Breast epithelium (tissue), 4 donors: ENCODE results near the gene ANKRD35. TPM values are rescaled to one million over a fixed set of nuclear protein-coding genes. Genes with fewer than 3 reads are reported as not detected.
"Not testable (repeated sequence)": the region's sequence is repeated elsewhere in the genome, so short reads cannot be mapped to it uniquely, and the experiment has no call there.

ENCODE experiments used
- DNase-seq, 2 donors: peaks; one replicate each; pipeline ENCODE4 v3.0.0-alpha.2; 2019; ENCODE audit warnings: low spot score in 2 of 2
- H3K27ac ChIP-seq, 2 donors: fragments of 200-600 bp; sonication (generic) in 1 of 2; one replicate each; pipeline ENCODE4 v1.5.1; 2016 to 2019; ENCODE audit warnings: mild to moderate bottlenecking in 1 of 2
- H3K27me3 ChIP-seq, 2 donors: fragments of 200-600 bp; sonication (generic) in 1 of 2; one replicate each; pipeline versions ENCODE4 v1.5.1 to v1.6.0; 2017 to 2019; ENCODE audit warnings: control low read depth in 1 of 2, mild to moderate bottlenecking in 1 of 2
- H3K36me3 ChIP-seq: fragments of 200-600 bp; one replicate; pipeline ENCODE4 v1.5.1; 2019
- H3K4me1 ChIP-seq, 2 donors: fragments of 200-600 bp; sonication (generic); one replicate each; pipeline ENCODE4 v1.5.1; 2016 to 2019; ENCODE audit warnings: control low read depth in 1 of 2
- H3K4me3 ChIP-seq, 3 donors: fragments of 200-600 bp; sonication (generic); 1 replicate in 2 of 3; 2 replicates in 1 of 3; pipeline ENCODE4 v1.5.1; 2016 to 2019; ENCODE audit warnings: mild to moderate bottlenecking in 3 of 3, moderate library complexity in 2 of 3
- H3K9me3 ChIP-seq, 2 donors: fragments of 200-600 bp; sonication (generic) in 1 of 2; one replicate each; pipeline ENCODE4 v1.5.1; 2016 to 2019; ENCODE audit warnings: control low read depth in 1 of 2
- POLR2A ChIP-seq: fragments of 450-650 bp; IDR thresholded peaks from one replicate; pipeline ENCODE4 v1.6.1; 2016; ENCODE audit warnings: antibody characterized with exemption, mild to moderate bottlenecking, moderate library complexity
- POLR2AphosphoS5 ChIP-seq, 3 donors: sonication (generic); formaldehyde crosslinking; IDR thresholded peaks; one replicate each; pipeline ENCODE4 v1.6.1; 2017; ENCODE audit warnings: antibody characterized with exemption in 3 of 3
- intact Hi-C: fragments of 100-400 bp; cut with DNase I; formaldehyde crosslinking; loops from one replicate; pipeline ENCODE4 v1.15.1; 2023; ENCODE audit warnings: low total_unique reads
- total RNA-seq, 3 donors: library from RNA; depleted of rRNA; stranded (reverse); fragments of >200 nt; gene quantifications; one replicate each; pipeline ENCODE4 v1.1.0, GENCODE V29; 2016
- TF ChIP-seq, protein P1 (sequence below), 3 donors: fragments of 450-650 bp; IDR thresholded peaks; one replicate each; pipeline ENCODE4 v1.5.1; 2016 to 2017; ENCODE audit warnings: antibody characterized with exemption in 3 of 3, mild to moderate bottlenecking in 3 of 3, moderate library complexity in 3 of 3

ANKRD35 gene
- total RNA-seq, 3 donors from 2014 or later = 6.4 to 10.2 (median 7.0) TPM

DNA sequence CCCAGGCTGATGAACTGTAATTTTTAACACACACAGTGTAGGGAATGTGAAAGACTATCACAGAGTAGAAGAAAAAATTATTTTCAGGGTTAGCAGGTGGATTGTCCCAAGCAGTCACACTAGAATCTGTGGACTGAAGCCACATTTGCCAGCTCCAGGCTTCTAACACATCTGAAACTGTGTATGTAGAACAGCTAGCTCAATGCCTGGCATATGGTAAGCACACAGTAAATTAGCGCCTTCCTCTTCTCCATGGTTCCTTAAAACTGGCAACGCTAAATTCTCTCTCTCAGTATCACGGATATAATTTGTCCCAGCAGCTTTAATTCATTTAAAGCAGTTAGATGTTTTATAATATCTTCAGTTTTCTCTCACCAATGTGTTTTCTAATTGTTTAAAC, 42.6 kb downstream of the ANKRD35 start:
- no peaks in the 10 kb centered on the region for H3K27me3 ChIP-seq
- peaks cover 12% of the 10 kb centered on the region for H3K36me3 ChIP-seq
- H3K4me3 ChIP-seq = no peak overlapping the region
- no peak for TF ChIP-seq POLR2AphosphoS5 (IDR thresholded peaks at IDR 0.05)
- TF ChIP-seq, protein P1, sequence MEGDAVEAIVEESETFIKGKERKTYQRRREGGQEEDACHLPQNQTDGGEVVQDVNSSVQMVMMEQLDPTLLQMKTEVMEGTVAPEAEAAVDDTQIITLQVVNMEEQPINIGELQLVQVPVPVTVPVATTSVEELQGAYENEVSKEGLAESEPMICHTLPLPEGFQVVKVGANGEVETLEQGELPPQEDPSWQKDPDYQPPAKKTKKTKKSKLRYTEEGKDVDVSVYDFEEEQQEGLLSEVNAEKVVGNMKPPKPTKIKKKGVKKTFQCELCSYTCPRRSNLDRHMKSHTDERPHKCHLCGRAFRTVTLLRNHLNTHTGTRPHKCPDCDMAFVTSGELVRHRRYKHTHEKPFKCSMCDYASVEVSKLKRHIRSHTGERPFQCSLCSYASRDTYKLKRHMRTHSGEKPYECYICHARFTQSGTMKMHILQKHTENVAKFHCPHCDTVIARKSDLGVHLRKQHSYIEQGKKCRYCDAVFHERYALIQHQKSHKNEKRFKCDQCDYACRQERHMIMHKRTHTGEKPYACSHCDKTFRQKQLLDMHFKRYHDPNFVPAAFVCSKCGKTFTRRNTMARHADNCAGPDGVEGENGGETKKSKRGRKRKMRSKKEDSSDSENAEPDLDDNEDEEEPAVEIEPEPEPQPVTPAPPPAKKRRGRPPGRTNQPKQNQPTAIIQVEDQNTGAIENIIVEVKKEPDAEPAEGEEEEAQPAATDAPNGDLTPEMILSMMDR (IDR thresholded peaks at IDR 0.05) = no peak
- TF ChIP-seq POLR2A = no peak
- intact Hi-C loops = no loop called here
- H3K27ac ChIP-seq = no peak overlapping the region
- H3K9me3 ChIP-seq = no peaks in the 10 kb centered on the region
- H3K4me1 ChIP-seq = no peaks in the 10 kb centered on the region
- no peak for DNase-seq

DNA sequence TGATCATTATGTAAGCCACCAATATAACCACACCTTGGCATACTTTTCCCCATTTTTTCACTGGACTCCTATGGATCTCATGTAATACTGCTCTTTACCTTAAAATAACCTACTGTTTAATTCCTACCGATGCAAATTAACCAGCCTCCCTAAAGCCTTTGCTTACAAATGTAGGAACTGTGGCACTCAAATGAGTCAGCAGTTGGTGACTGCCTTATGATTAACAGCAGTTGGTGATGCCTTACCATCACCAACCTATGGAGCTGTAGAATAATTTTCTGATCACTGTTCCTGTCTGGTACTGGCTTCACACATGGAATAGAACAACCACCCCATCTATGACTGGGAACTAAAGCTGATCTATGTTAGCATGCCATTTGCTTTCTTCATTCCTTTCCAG, 48.0 kb downstream of the ANKRD35 start:
- H3K4me3 ChIP-seq = no peak overlapping the region
- H3K27me3 ChIP-seq = no peaks in the 10 kb centered on the region
- intact Hi-C loops = no loop called here
- peaks cover 32% of the 10 kb centered on the region for H3K36me3 ChIP-seq
- no peak for TF ChIP-seq POLR2AphosphoS5 (IDR thresholded peaks at IDR 0.05)
- TF ChIP-seq, protein P1 (IDR thresholded peaks at IDR 0.05) = no peak
- no peak for TF ChIP-seq POLR2A
- no peaks in the 10 kb centered on the region for H3K9me3 ChIP-seq
- no peak for DNase-seq
- no peak overlapping the region for H3K27ac ChIP-seq
- no peaks in the 10 kb centered on the region for H3K4me1 ChIP-seq

DNA sequence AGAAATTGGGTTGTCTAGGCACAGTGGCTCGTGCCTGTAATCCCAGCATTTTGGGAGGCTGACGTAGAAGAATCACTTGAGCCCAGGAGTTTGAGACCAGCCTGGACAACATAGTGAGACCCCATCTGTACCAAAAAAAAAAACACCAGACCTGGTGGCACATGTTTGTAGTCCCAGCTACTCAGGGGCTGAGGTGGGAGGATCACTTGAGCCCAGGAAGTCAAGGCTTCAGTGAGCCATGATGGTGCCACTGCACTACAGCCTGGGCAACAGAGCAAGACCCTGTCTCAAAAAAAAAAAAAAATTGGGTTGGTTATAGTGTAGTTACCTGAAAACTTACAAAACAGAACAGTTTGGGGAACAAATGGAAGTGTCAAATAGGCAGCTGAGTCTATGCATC, 54.9 kb downstream of the ANKRD35 start:
- peaks cover 18% of the 10 kb centered on the region for H3K36me3 ChIP-seq
- H3K4me1 ChIP-seq = not testable (repeated sequence)

DNA sequence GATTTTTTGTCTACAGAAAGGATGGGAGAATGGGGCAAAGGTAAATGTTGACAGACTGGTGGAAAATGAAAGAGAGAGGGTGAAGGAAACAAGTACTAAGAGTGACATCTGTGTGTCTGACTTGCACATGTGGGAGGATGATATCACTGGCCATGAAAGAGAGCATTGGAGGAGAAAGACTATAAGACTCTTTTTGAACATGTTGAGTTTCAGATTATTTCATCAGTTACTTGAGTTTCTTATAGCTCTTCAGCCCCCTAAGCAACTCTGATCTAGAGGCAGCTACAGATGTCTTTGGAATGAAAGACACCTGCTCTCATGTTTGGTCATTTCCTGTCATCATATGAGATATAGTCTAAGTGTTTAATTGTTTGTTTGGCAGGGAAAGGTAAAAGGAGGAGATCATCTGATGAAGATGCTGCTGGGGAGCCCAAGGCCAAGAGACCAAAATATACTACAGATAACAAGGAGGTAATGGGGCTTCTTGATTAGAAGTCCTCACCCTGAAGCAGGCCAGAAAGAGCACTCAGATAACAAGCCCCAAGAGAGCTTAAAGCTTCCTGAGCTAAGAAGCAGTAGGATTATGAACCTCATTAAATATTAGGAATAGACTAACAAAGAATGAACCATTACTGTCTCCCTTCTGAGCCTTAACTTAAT, 57.2 kb downstream of the ANKRD35 start:
- DNase-seq = no peak
- Histone ChIP-seq H3K27ac (no peak overlapping the region), H3K9me3 (no peaks in the 10 kb centered on the region), H3K36me3 (peaks cover 13% of the 10 kb centered on the region), H3K4me1 (peaks cover 0 to 9% of the 10 kb centered on the region in 2 donors), H3K27me3 (no peaks in the 10 kb centered on the region), H3K4me3 (no peak overlapping the region)
- intact Hi-C loops = no loop called here
- TF ChIP-seq, protein P1 (IDR thresholded peaks at IDR 0.05) = no peak
- TF ChIP-seq POLR2AphosphoS5 (IDR thresholded peaks at IDR 0.05) = no peak
- no peak for TF ChIP-seq POLR2A

More for the DNA sequence above, 54.9 kb downstream of the ANKRD35 start:
- H3K4me3 ChIP-seq, H3K27ac ChIP-seq, H3K9me3 ChIP-seq, H3K27me3 ChIP-seq, intact Hi-C loops, DNase-seq: not testable (repeated sequence)

- Histone ChIP-seq H3K36me3 (peaks cover 8% of the 10 kb centered on the region), H3K9me3 (no peaks in the 10 kb centered on the region), H3K4me3 (no peak overlapping the region), H3K4me1 (peaks cover 0 to 9% of the 10 kb centered on the region in 2 donors), H3K27me3 (no peaks in the 10 kb centered on the region), H3K27ac (no peak overlapping the region)
- intact Hi-C loops = no loop called here
- TF ChIP-seq POLR2A (no peak), POLR2AphosphoS5 (IDR thresholded peaks at IDR 0.05) (no peak)
- TF ChIP-seq, protein P1 (IDR thresholded peaks at IDR 0.05) = no peak
- DNase-seq = no peak
These were observed 57.7 kb downstream of the ANKRD35 start for GRCh38 chr1:145827966-145828365.
